Thyroid gland (tissue), 4 donors: Measurements from ENCODE around the gene CLDN1.
A peak's percentile ranks its signal among the peaks of the same experiment; 100 is the strongest.

ENCODE experiments used
- POLR2A ChIP-seq, 2 donors: fragments of 450-650 bp; IDR thresholded peaks; one replicate each; pipeline ENCODE4 v1.6.1; 2017; ENCODE audit warnings: antibody characterized with exemption in 2 of 2, mild to moderate bottlenecking in 2 of 2, moderate library complexity in 1 of 2
- TF ChIP-seq, protein P1 (sequence below), 6 experiments: fragments of 200-600 bp in 3 of 6; fragments of 450-650 bp in 3 of 6; sonication (generic) in 3 of 6; IDR thresholded peaks; one replicate each; pipeline ENCODE4 v1.5.1; 2016 to 2019; ENCODE audit warnings: antibody characterized with exemption in 6 of 6, mild to moderate bottlenecking in 2 of 6, inconsistent platforms in 1 of 6, moderate library complexity in 1 of 6

DNA sequence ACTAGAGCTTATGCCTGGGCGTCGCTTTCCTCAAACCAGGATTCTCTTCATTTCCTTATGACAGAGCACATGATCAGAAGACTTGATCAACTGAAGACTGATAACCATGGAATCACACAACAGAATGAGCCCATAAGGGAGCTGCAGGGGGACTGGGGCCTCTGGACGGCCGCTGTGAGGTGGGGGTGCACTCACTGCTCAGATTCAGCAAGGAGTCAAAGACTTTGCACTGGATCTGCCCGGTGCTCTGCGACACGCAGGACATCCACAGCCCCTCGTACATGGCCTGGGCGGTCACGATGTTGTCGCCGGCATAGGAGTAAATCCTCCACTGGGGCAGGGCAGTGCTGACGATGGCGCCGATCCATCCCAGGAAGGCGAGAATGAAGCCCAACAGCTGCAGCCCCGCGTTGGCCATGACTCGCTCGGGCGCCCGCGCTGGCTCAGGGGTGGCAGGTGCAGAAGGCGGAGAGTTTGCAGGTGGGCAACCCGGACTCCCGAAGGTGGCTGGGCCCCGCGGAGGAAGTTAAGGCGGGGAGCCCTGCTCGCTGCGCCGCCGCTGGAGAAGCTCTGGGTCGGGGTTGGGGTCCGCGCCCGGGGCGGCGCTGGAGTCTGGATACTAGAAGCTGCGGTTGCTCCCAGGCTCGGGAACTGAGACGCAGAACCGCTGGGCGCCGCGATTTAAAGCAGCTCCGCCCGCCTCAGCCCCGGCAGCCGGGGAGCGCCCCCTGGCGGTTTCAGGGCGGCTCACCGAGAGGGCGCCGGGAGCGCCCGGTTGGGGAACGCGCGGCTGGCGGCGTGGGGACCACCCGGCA, at the start of gene CLDN1:
- TF ChIP-seq, protein P1, sequence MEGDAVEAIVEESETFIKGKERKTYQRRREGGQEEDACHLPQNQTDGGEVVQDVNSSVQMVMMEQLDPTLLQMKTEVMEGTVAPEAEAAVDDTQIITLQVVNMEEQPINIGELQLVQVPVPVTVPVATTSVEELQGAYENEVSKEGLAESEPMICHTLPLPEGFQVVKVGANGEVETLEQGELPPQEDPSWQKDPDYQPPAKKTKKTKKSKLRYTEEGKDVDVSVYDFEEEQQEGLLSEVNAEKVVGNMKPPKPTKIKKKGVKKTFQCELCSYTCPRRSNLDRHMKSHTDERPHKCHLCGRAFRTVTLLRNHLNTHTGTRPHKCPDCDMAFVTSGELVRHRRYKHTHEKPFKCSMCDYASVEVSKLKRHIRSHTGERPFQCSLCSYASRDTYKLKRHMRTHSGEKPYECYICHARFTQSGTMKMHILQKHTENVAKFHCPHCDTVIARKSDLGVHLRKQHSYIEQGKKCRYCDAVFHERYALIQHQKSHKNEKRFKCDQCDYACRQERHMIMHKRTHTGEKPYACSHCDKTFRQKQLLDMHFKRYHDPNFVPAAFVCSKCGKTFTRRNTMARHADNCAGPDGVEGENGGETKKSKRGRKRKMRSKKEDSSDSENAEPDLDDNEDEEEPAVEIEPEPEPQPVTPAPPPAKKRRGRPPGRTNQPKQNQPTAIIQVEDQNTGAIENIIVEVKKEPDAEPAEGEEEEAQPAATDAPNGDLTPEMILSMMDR (IDR thresholded peaks at IDR 0.05), result peak; percentile 61 to 99 (median 93)
- TF ChIP-seq POLR2A (IDR thresholded peaks at IDR 0.05), result peak in 1 of 2 donors; percentile 71
